CD14-positive monocyte (primary cell): ENCODE measurements around the gene BIN1. TPM values are rescaled to one million over a fixed set of nuclear protein-coding genes. Genes with fewer than 3 reads are reported as not detected.

Experiments
- DNase-seq, 3 donors: peaks; one replicate each; pipeline ENCODE4 v3.0.0-alpha.2; 2011 to 2022
- H2AFZ ChIP-seq: 2 replicates; pipeline ENCODE4 v1.6.0; 2012; ENCODE audit warnings: mild to moderate bottlenecking, low read depth, low read length, inconsistent platforms; ENCODE audit not compliant: insufficient read depth, poor library complexity, severe bottlenecking
- H3K27ac ChIP-seq, 2 donors: 1 replicate in 1 of 2; 2 replicates in 1 of 2; pipeline ENCODE4 v1.5.1; 2012 to 2013; ENCODE audit warnings: low read length in 2 of 2, control low read depth in 1 of 2, inconsistent platforms in 1 of 2, low read depth in 1 of 2, mild to moderate bottlenecking in 1 of 2
- H3K27me3 ChIP-seq, 2 donors: one replicate each; pipeline versions ENCODE4 v1.6.0 to v1.6.1; 2011 to 2013; ENCODE audit warnings: low read length in 2 of 2; ENCODE audit not compliant: control insufficient read depth in 2 of 2, insufficient read depth in 2 of 2
- H3K36me3 ChIP-seq, 2 donors: replicated peaks in 1 of 2; 1 replicate in 1 of 2; 2 replicates in 1 of 2; pipeline versions ENCODE4 v1.5.1 to v1.6.1; 2012 to 2013; ENCODE audit warnings: low read length in 2 of 2, control low read depth in 1 of 2, inconsistent platforms in 1 of 2, mild to moderate bottlenecking in 1 of 2; ENCODE audit not compliant: insufficient read depth in 2 of 2, control insufficient read depth in 1 of 2
- H3K4me1 ChIP-seq, 2 donors: 1 replicate in 1 of 2; 2 replicates in 1 of 2; pipeline versions ENCODE4 v1.5.1 to v1.6.1; 2012 to 2013; ENCODE audit warnings: low read length in 2 of 2, control low read depth in 1 of 2, inconsistent platforms in 1 of 2, mild to moderate bottlenecking in 1 of 2, moderate library complexity in 1 of 2; ENCODE audit not compliant: insufficient read depth in 2 of 2, control insufficient read depth in 1 of 2
- H3K4me2 ChIP-seq: replicated peaks from 2 replicates; pipeline ENCODE3; 2012; ENCODE audit warnings: low read length, moderate library complexity, mild to moderate bottlenecking; ENCODE audit not compliant: poor library complexity, severe bottlenecking; ENCODE audit errors: extremely low read depth
- H3K4me3 ChIP-seq, 3 experiments: fragments of 200-600 bp in 1 of 3; sonication (generic) in 1 of 3; replicated peaks in 1 of 3; 1 replicate in 2 of 3; 2 replicates in 1 of 3; pipeline ENCODE4 v1.5.1; 2011 to 2013; ENCODE audit warnings: low read length in 3 of 3, mild to moderate bottlenecking in 3 of 3, control low read depth in 2 of 3, low read depth in 2 of 3, inconsistent platforms in 1 of 3, moderate library complexity in 1 of 3
- H3K79me2 ChIP-seq: 2 replicates; pipeline ENCODE4 v1.6.0; 2012; ENCODE audit warnings: mild to moderate bottlenecking, control low read depth, inconsistent platforms, low read length, moderate library complexity; ENCODE audit not compliant: insufficient read depth
- H3K9ac ChIP-seq: 2 replicates; pipeline ENCODE4 v1.6.0; 2017; ENCODE audit warnings: low read length, mild to moderate bottlenecking; ENCODE audit not compliant: insufficient read depth, poor library complexity, severe bottlenecking
- H3K9me3 ChIP-seq, 2 donors: replicated peaks in 1 of 2; 1 replicate in 1 of 2; 2 replicates in 1 of 2; pipeline versions ENCODE4 v1.5.1 to v1.6.1; 2012 to 2013; ENCODE audit warnings: low read length in 2 of 2, control low read depth in 1 of 2; ENCODE audit not compliant: control insufficient read depth in 1 of 2, insufficient read depth in 1 of 2
- H4K20me1 ChIP-seq: 2 replicates; pipeline ENCODE4 v1.6.0; 2012; ENCODE audit warnings: mild to moderate bottlenecking, low read length, control low read depth, moderate library complexity; ENCODE audit not compliant: insufficient read depth
- H3K27ac Mint-ChIP-seq, 7 donors: one replicate each; pipeline ENCODE4 v1.8.0; 2020; ENCODE audit warnings: mild to moderate bottlenecking in 7 of 7, mixed read lengths in 7 of 7, moderate library complexity in 6 of 7, inconsistent platforms in 2 of 7
- H3K27me3 Mint-ChIP-seq, 3 donors: one replicate each; pipeline ENCODE4 v1.8.0; 2021 to 2022; ENCODE audit warnings: low read depth in 3 of 3, mild to moderate bottlenecking in 3 of 3, mixed read lengths in 3 of 3, moderate library complexity in 3 of 3, inconsistent platforms in 1 of 3
- H3K36me3 Mint-ChIP-seq, 2 donors: one replicate each; pipeline ENCODE4 v1.8.0; 2020; ENCODE audit warnings: mixed read lengths in 2 of 2, inconsistent platforms in 1 of 2, mild to moderate bottlenecking in 1 of 2
- H3K4me1 Mint-ChIP-seq: one replicate; pipeline ENCODE4 v1.8.0; 2020; ENCODE audit warnings: mild to moderate bottlenecking, mixed read lengths
- H3K4me3 Mint-ChIP-seq, 2 donors: one replicate each; pipeline ENCODE4 v1.8.0; 2020; ENCODE audit warnings: mild to moderate bottlenecking in 2 of 2, mixed read lengths in 2 of 2, moderate library complexity in 1 of 2
- H3K9me3 Mint-ChIP-seq, 7 donors: one replicate each; pipeline ENCODE4 v1.8.0; 2020 to 2022; ENCODE audit warnings: mixed read lengths in 7 of 7, mild to moderate bottlenecking in 6 of 7, moderate library complexity in 6 of 7, inconsistent platforms in 2 of 7
- CTCF ChIP-seq: fragments of 200-600 bp; IDR thresholded peaks from one replicate; pipeline ENCODE4 v1.8.0; 2022; ENCODE audit warnings: antibody characterized with exemption, mild to moderate bottlenecking
- WGBS: methylation state at CpG from one replicate; pipeline ENCODE4 v1.1.5; 2013; ENCODE audit warnings: missing lambda C conversion rate; ENCODE audit not compliant: insufficient coverage; 5-methylcytosine and 5-hydroxymethylcytosine counted together
- intact Hi-C, 2 donors: fragments of 100-400 bp; cut with micrococcal nuclease; formaldehyde crosslinking; loops; one replicate each; pipeline versions ENCODE4 v1.15.0 to v1.15.1; 2023
- polyA plus RNA-seq, 3 donors: library from polyadenylated mRNA; depleted of rRNA in 1 of 3; unstranded in 2 of 3; stranded (reverse) in 1 of 3; fragments of 300-500 nt in 2 of 3; fragments of >200 nt in 1 of 3; fragmentation: Illumina TruSeq in 2 of 3; gene quantifications; 1 replicate in 2 of 3; 2 replicates in 1 of 3; pipeline ENCODE4 v1.2.3, GENCODE V29; 2012 to 2021

BIN1 gene
- polyA plus RNA-seq, 3 donors: 3.4 to 7.5 (median 4.1) TPM

DNA sequence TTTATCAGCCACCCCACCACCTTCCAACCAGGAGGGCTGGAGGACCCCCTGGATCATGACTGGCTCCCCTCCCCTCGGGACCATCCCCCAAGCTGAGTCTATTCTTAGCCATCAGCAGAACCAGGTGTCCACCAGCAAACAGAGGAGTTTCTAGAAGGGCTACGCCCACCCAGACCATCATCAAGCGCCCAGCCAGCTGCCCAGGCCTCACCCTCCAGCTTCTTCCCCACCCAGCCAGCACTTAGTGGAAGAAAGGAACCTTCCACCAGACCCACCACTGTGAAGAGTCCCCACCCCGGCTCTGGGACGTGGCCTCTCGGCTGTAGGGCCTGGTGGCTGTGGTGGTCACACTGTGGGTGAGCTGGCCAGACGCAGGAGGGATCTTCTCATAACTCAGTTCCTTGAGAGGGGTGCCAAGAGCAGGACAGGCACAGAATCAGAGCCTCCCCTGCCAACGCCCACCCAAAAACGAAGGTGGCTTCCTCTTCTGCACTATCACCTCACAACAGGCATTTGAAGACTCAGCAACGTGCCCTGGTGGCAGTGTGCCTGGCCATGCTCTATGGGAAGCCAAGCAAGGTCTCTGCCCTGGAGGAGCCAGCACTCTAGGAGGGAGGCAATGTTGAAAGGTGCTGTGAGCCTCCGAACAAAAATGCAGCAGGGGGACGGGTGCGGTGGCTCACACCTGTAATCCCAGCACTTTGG, 19.0 kb downstream of the BIN1 start:
- intact Hi-C loops: loop anchor here in 1 of 2 donors (2.0 kb wide), 1 partner anchor 19 kb away; the partner anchor contains the start of gene BIN1
- peak overlapping the region; percentile 62 for H3K4me2 ChIP-seq
- H2AFZ ChIP-seq: peak overlapping the region; percentile 54
- Mint-ChIP-seq H3K4me3 (peak overlapping the region in 1 of 2 donors; percentile 46), H3K27me3 (peaks cover 4 to 19% (median 9%) of the 10 kb centered on the region in 3 donors), H3K4me1 (peaks cover 52% of the 10 kb centered on the region), H3K27ac (peak overlapping the region in 5 of 7 donors; percentile 82 to 88 (median 86)), H3K9me3 (peaks cover 0 to 2% (median 0%) of the 10 kb centered on the region in 7 donors), H3K36me3 (peaks cover 2 to 4% of the 10 kb centered on the region in 2 donors)
- H3K36me3 ChIP-seq: no peaks in the 10 kb centered on the region
- no peaks in the 10 kb centered on the region for H3K9me3 ChIP-seq
- 31% methylated on average over 7 of the region's 13 CpGs for WGBS
- no peaks in the 10 kb centered on the region for H3K27me3 ChIP-seq
- peak overlapping the region; percentile 66 to 72 for H3K27ac ChIP-seq
- H3K9ac ChIP-seq: no peak overlapping the region
- TF ChIP-seq CTCF: no peak
- DNase-seq: no peak
- no peaks in the 10 kb centered on the region for H4K20me1 ChIP-seq
- peak overlapping the region in 1 of 3 experiments; percentile 64 for H3K4me3 ChIP-seq
- no peaks in the 10 kb centered on the region for H3K79me2 ChIP-seq
- peaks cover 51 to 54% of the 10 kb centered on the region in 2 donors for H3K4me1 ChIP-seq

DNA sequence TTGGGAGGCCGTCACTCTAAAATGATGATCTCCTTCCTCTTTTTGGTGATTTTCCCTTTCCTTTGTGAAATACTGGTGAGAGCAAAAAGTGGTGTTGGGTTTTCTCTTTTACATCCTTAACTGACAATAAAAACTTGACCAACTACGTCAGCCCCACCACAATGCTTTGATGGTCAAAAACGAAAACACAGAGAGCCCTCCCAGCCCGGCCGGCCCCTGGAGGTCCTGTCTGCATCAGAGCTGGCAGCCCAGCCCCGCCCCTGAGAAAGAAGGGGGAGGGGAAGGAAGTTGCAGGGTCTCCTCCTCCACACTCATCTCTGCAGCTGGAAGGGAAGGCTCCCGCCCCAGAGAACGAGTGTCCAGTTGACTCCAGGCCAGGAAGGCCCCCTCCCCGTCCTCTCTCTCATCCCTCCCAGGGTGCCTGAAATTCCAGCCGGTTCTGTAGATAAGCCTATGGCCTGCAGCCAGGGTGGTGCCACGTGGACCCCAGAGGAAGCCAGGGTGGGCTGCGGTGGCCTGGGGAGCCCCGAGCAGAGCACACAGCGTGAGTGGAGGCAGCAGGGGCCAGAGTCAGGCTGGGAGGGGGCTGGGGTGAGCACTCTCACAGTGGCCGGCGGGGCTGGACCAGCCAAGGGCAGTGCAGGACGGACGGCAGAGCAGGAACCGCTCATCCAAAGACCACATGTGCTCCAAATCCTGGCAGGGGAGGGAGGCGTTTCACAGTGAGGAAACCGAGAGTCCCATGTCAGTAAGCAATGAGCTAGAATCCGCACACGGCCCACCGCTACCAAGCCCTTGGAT, 19.8 kb downstream of the BIN1 start:
- Histone ChIP-seq H4K20me1 (no peaks in the 10 kb centered on the region), H3K4me1 (peaks cover 56 to 61% of the 10 kb centered on the region in 2 donors), H3K79me2 (no peaks in the 10 kb centered on the region), H3K27ac (peak overlapping the region; percentile 66 to 72), H3K27me3 (no peaks in the 10 kb centered on the region), H2AFZ (peak overlapping the region; percentile 54), H3K9me3 (no peaks in the 10 kb centered on the region), H3K4me3 (peak overlapping the region in 2 of 3 experiments; percentile 3 to 64), H3K36me3 (no peaks in the 10 kb centered on the region), H3K4me2 (peak overlapping the region; percentile 62), H3K9ac (peak overlapping the region; percentile 58)
- H3K4me1 Mint-ChIP-seq: peaks cover 60% of the 10 kb centered on the region
- H3K4me3 Mint-ChIP-seq: peak overlapping the region; percentile 68 to 74
- peaks cover 6 to 18% (median 9%) of the 10 kb centered on the region in 3 donors for H3K27me3 Mint-ChIP-seq
- intact Hi-C loops: loop anchor here in 1 of 2 donors (2.0 kb wide), 1 partner anchor 20 kb away; the partner anchor contains the start of gene BIN1
- TF ChIP-seq CTCF: no peak
- peak; percentile 77 to 82 (median 79) for DNase-seq
- peaks cover 2 to 6% of the 10 kb centered on the region in 2 donors for H3K36me3 Mint-ChIP-seq
- peaks cover 0 to 2% (median 2%) of the 10 kb centered on the region in 7 donors for H3K9me3 Mint-ChIP-seq
- 14% methylated on average over 14 of the region's 24 CpGs for WGBS
- H3K27ac Mint-ChIP-seq: peak overlapping the region; percentile 82 to 91 (median 86)
